Measurements from ENCODE around the gene CASZ1. TPM values are rescaled to one million over a fixed set of nuclear protein-coding genes. Genes with fewer than 3 reads are reported as not detected.
A peak's percentile ranks its signal among the peaks of the same experiment; 100 is the strongest.

CASZ1 gene
- total RNA-seq, 4 donors from 2014 or later, result 39.1 to 215 (median 115) TPM

DNA sequence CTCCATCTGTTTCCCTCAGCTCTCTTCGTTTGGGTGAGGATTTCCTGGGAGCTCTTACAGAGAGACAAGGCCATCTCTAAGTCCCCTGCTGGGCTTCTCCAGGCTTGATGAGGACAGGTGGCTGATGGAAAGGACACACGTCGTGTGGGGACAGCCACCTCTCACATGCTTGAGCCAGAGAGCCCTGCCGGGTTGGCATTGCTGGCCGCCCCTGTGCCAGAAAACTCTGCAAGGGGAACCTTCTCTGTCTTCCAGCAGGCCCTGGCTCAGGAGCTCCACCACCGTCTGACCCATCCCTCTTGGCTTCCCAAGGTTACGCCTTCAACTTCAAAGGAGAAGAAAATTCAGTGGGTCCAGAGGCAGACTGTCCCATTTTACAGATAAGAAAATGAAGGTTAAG, 82.8 kb downstream of the CASZ1 start:
- no peak overlapping the region for H3K4me3 ChIP-seq
- H3K9me3 ChIP-seq, result no peaks in the 10 kb centered on the region
- no peaks in the 10 kb centered on the region for H3K36me3 ChIP-seq
- WGBS, 2 donors (ENCODE audit: low coverage in 1 of 2), result 87 to 93% methylated on average over 2 to 6 of the region's 7 CpGs
- H3K27me3 ChIP-seq, result no peaks in the 10 kb centered on the region
- in situ Hi-C loops (cut with MboI; ENCODE audit: low pct_ligation_motif_present in 1 of 4, low pct_unique_long_range_greater_than_20kb in 1 of 4, low sequenced_read_pairs in 3 of 4), result no loop called here
- H3K4me1 ChIP-seq, result peaks cover 5 to 19% (median 12%) of the 10 kb centered on the region in 4 donors
- intact Hi-C loops (cut with DNase I; ENCODE audit: low total_unique reads), result no loop called here
- no peak for DNase-seq
- TF ChIP-seq, protein P1, sequence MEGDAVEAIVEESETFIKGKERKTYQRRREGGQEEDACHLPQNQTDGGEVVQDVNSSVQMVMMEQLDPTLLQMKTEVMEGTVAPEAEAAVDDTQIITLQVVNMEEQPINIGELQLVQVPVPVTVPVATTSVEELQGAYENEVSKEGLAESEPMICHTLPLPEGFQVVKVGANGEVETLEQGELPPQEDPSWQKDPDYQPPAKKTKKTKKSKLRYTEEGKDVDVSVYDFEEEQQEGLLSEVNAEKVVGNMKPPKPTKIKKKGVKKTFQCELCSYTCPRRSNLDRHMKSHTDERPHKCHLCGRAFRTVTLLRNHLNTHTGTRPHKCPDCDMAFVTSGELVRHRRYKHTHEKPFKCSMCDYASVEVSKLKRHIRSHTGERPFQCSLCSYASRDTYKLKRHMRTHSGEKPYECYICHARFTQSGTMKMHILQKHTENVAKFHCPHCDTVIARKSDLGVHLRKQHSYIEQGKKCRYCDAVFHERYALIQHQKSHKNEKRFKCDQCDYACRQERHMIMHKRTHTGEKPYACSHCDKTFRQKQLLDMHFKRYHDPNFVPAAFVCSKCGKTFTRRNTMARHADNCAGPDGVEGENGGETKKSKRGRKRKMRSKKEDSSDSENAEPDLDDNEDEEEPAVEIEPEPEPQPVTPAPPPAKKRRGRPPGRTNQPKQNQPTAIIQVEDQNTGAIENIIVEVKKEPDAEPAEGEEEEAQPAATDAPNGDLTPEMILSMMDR (IDR thresholded peaks at IDR 0.05), result no peak
- TF ChIP-seq EP300 (IDR thresholded peaks at IDR 0.05; ENCODE audit: low read depth), result no peak
- no peak for TF ChIP-seq POLR2AphosphoS5 (IDR thresholded peaks at IDR 0.05)
- TF ChIP-seq POLR2A (IDR thresholded peaks at IDR 0.05), result no peak
- H3K27ac ChIP-seq, result peak overlapping the region in 2 of 4 donors; percentile 6 to 60

DNA sequence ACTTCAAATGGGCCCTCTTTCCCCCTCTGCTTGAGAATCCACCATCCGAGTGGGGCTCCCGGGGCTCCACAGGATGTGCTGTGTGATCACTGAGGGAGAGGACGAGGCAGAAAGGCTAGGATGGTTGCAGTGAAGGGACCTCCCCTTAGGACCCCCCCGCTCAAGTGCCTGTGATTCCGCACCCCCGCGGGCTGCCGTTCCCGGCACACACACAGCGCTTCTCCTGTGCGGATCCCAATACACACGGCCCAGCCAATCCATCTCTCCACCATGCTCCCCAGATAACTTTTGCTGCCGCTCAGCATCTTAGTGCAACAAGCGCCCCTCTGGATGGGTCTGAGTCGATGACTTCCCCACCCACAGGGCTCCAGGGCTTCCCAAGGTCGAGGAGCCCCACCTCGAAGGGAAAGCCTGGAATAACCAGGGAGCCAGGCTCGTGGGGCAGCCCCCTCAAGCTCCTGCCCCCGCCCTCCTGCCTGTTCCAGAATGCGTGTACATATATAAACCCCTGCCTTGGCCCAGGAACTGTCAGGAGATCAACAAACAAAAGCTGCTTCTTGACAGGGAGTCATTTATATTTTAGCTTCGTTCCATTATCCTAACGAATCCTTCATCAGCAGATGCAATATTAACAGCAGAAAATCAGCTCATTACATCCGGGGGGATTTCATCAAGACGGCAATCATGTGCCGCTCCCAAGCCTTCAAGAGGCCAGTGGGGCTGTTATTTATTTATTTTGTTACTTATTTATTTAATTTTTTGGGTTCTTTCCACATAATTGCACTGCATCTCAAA, 83.7 kb downstream of the CASZ1 start:
- in situ Hi-C loops (cut with MboI; ENCODE audit: low pct_ligation_motif_present in 1 of 4, low pct_unique_long_range_greater_than_20kb in 1 of 4, low sequenced_read_pairs in 3 of 4) (no loop called here), intact Hi-C loops (cut with DNase I; ENCODE audit: low total_unique reads) (no loop called here)
- H3K9me3 ChIP-seq, result no peaks in the 10 kb centered on the region
- peaks cover 4 to 11% (median 8%) of the 10 kb centered on the region in 4 donors for H3K4me1 ChIP-seq
- H3K36me3 ChIP-seq, result no peaks in the 10 kb centered on the region
- no peaks in the 10 kb centered on the region for H3K27me3 ChIP-seq
- WGBS, 2 donors (ENCODE audit: low coverage in 1 of 2), result 78 to 79% methylated on average over 5 to 25 of the region's 25 CpGs
- H3K4me3 ChIP-seq, result no peak overlapping the region
- H3K27ac ChIP-seq, result no peak overlapping the region
- no peak for TF ChIP-seq POLR2AphosphoS5 (IDR thresholded peaks at IDR 0.05)
- TF ChIP-seq, protein P1 (IDR thresholded peaks at IDR 0.05), result no peak
- TF ChIP-seq POLR2A (IDR thresholded peaks at IDR 0.05), result no peak
- TF ChIP-seq EP300 (IDR thresholded peaks at IDR 0.05; ENCODE audit: low read depth), result no peak
- DNase-seq, result no peak

DNA sequence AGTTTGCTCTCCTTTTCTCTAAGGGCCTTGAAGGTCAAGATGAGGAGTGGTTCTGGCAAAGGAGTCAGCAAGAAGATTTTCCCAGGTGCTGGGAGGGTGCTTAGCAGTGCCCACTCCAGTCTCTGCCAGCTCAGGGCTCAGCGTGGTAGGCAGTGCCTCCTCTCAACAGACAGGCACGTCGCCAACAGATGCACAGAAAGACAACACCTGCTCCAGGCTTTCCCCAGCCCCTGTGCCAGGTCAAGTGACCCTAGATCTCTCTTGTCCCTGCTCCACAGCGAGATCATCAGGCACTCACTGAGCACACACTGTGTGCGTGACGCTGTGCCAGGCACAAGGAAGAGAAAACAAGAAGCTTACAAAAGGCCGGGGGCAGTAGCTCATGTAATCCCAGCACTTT, 86.0 kb downstream of the CASZ1 start:
- H3K36me3 ChIP-seq, result no peaks in the 10 kb centered on the region
- H3K4me1 ChIP-seq, result no peaks in the 10 kb centered on the region
- no peaks in the 10 kb centered on the region for H3K9me3 ChIP-seq
- TF ChIP-seq POLR2A (IDR thresholded peaks at IDR 0.05) (no peak), POLR2AphosphoS5 (IDR thresholded peaks at IDR 0.05) (no peak), EP300 (IDR thresholded peaks at IDR 0.05; ENCODE audit: low read depth) (no peak)
- TF ChIP-seq, protein P1 (IDR thresholded peaks at IDR 0.05), result no peak
- WGBS, 2 donors (ENCODE audit: low coverage in 1 of 2), result 84 to 87% methylated on average over 5 to 7 of the region's 7 CpGs
- no peak for DNase-seq
- in situ Hi-C loops (cut with MboI; ENCODE audit: low pct_ligation_motif_present in 1 of 4, low pct_unique_long_range_greater_than_20kb in 1 of 4, low sequenced_read_pairs in 3 of 4) (no loop called here), intact Hi-C loops (cut with DNase I; ENCODE audit: low total_unique reads) (no loop called here)
- no peak overlapping the region for H3K27ac ChIP-seq
- no peak overlapping the region for H3K4me3 ChIP-seq
- H3K27me3 ChIP-seq, result no peaks in the 10 kb centered on the region

DNA sequence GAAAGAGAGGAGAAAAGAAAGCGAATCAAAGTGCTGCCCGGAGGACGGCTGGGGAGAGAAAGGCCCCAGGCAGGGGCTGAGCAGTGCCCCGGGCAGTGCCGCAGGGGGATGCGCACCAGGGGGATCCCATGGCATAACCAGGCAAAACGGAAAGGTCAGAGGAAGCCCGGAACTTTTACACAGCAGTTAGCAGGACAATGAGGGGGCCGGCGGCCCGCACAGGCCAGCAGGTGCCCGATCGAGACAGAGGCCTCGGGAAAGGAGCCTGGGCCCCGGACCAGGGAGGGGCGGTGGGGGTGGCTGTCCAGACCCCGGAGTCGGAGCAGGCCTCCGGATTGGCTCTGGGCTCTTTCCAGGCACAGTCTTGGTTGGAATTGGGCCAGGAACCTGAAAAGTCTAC, 86.8 kb downstream of the CASZ1 start:
- 77 to 87% methylated on average over 12 to 18 of the region's 19 CpGs for WGBS, 2 donors (ENCODE audit: low coverage in 1 of 2)
- Histone ChIP-seq H3K9me3 (no peaks in the 10 kb centered on the region), H3K4me1 (no peaks in the 10 kb centered on the region), H3K27me3 (no peaks in the 10 kb centered on the region), H3K27ac (no peak overlapping the region), H3K4me3 (no peak overlapping the region), H3K36me3 (no peaks in the 10 kb centered on the region)
- no peak for TF ChIP-seq EP300 (IDR thresholded peaks at IDR 0.05; ENCODE audit: low read depth)
- TF ChIP-seq, protein P1 (IDR thresholded peaks at IDR 0.05), result no peak
- no peak for TF ChIP-seq POLR2A (IDR thresholded peaks at IDR 0.05)
- TF ChIP-seq POLR2AphosphoS5 (IDR thresholded peaks at IDR 0.05), result no peak
- in situ Hi-C loops (cut with MboI; ENCODE audit: low pct_ligation_motif_present in 1 of 4, low pct_unique_long_range_greater_than_20kb in 1 of 4, low sequenced_read_pairs in 3 of 4), result no loop called here
- intact Hi-C loops (cut with DNase I; ENCODE audit: low total_unique reads), result no loop called here
- DNase-seq, result no peak
